M059J (cell line): ENCODE data around the gene MCOLN3. TPM values are rescaled to one million over a fixed set of nuclear protein-coding genes. Genes with fewer than 3 reads are reported as not detected.
"Not testable (repeated sequence)": the region's sequence is repeated elsewhere in the genome, so short reads cannot be mapped to it uniquely, and the experiment has no call there.

Experiments used
- DNase-seq: peaks from one replicate; pipeline ENCODE4 v3.0.0-alpha.2; 2012; ENCODE audit warnings: low read depth
- total RNA-seq: library from RNA; depleted of rRNA; stranded (reverse); fragments of >200 nt; shearing (Covaris generic); gene quantifications from 2 replicates; pipeline ENCODE4 v1.2.3, GENCODE V29; 2014

MCOLN3 gene
- total RNA-seq, 1 experiment from 2014 or later, result 4.3 TPM

DNA sequence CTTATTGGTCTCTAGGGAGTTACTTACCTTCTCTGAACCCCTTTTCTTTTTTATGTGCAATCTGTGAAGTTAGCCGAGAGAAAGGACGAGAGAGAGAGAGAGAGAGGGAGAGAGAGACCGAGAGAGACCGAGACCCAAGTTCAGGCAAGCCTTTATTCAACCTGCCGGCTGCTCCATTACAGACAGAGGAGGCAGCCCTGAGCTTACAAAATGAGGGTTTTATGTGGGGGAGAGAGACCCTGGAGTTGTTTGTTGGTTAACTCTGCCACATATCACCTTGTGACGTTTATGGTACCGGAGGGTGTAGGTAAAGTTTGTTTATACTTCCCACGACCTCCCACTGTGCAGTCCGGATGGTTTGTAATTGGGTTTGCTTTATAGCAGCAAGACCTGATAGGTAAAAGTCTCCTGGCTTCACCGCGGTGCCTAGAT lies 1.5 kb upstream of the MCOLN3 start:
- DNase-seq, result no peak

DNA sequence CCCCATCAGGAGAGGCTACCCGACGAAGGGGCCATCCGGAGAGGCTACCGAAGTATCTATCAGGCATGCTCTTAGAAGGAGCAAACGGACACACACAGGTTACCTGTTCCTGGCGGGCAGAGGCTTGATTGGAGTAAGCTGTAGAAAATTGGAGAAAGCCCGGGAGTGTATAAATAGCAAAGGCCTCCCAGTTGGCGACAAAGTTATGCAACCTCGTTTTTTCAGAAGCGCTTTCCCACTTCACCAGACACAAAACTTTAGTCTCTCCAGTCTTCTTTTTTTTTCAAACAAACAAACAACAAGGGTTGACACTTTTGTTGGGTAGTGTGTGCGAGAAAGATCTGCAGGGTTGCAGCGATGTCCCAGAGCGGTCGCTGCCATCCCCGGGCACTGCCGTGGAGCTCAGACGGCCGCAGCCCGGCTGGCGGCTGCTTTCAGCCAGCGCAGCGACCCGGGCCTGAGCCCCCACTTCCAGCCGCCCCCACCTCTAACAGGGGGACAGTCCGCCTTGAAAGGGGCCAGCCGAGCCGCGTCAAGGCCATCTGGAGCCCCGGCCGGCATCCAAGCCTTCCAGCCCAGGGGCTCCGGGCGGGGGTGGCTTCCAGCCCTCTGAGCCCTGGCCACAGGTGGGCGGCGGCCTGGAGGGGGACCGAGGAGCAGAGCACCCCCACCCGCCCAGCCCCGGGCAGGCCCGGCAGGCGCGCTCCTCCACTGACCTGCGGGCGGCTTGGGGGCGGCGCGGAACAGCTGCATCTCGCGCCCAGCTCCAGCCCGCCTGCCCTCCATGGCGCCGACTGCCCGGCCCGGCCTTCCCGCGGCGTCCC lies 616 bp downstream of the MCOLN3 start:
- DNase-seq, result peak; percentile 20

DNA sequence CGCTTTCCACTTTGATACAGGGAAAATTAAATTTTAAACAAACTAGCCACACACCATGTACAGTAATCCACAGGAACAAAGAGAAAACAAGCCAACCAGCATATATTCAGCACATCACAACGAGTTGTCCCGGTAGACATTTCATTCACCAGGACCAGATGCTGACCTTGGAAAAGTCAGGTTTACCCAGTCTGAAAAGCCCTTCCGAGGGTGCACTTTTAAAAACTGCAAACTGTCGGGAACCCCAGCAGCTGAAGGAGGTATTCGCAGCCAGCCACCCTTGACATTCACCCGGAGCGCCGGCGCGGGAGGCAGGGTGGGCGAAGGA lies 1.2 kb downstream of the MCOLN3 start:
- no peak for DNase-seq

DNA sequence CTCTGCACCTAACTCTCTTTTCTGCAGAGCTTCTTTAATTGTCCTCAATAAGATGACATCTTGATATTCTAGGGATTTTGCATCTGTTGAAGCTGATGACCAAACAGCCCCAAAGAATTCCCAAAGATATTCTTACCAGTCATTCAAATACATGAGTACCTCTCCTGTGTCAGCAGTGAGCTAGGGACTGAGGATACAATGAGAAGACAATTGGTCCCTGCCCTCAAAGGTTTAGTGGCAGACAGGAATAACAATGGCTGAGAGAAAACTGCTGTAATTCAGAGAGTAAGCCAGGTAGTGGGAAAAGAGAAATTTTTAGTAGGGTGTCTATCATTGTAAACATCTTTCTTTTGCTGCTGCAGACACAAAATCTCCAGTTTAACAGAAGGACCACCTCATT lies 5.9 kb downstream of the MCOLN3 start:
- DNase-seq, result no peak

DNA sequence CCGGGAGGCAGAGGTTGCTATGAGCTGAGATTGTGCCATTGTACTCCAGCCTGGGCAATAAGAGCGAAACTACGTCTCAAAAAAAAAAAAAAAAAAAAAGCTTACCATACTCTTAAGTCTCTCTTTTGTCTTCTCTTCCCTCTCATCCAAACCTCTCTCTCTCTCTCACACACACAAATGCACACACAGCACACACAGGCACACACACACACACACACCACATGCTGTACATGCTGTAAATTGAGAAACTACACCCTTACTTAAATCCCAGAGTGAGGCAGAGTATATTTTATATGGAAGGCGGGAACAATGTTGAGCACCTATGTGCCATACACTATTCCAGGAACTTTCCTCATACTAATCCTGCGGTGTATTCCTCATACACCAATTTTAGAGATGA lies 6.5 kb downstream of the MCOLN3 start:
- DNase-seq, result no peak

DNA sequence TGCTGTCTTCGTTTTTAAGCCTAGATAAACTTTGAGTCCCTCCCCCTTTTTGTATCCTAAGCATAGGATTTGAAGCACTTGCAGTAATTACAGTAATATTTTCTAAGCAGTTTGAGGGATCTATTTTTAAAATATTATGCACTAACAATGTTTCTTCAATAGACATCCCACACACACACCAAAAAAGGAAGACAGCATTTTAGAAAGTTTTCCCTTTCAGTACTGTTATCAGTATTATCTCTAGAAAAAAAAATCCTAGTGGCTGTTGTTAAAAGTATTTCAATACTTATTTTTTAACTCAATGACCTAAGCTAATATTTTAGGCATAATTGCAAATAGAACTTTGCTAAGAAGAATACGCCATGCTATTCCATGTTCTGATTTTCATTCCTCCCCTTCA lies 15.1 kb downstream of the MCOLN3 start:
- DNase-seq, result no peak

DNA sequence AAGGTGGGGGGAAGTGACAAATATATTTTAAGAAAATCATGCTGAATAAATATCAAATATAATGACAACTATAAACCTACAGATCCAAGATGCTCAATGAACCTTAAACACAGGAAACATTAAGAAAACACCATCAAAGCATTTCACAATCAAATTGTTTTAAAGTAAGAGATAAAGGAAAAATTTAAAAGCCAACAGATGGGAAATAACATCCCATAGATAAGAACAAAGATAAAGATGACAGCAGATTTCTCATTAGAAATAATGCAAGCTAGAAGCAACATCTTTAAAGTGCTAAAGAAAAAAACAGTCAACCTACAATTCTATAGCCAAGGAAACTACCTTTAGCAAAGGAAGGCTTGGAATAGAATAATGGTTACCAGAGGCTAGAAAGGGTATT lies 17.8 kb downstream of the MCOLN3 start:
- DNase-seq, result no peak

DNA sequence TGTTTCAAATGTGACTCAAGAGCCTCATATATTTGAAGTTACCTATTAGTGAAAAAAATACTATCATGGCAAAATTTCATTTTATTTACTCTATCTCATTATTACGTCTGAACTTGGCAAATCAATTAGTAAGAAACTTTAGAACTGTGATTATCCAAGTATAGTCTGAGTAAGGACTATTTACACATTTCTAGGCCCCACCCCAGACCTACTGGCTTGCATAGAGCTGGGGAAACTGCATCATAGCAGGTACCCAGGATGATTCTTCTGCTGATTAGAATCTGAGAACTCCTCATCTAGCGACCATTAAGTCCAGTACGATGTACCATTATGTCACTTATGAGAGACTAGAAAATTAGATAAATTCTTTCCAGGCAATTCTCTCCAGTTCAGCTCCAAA lies 20.1 kb downstream of the MCOLN3 start:
- DNase-seq, result no peak

DNA sequence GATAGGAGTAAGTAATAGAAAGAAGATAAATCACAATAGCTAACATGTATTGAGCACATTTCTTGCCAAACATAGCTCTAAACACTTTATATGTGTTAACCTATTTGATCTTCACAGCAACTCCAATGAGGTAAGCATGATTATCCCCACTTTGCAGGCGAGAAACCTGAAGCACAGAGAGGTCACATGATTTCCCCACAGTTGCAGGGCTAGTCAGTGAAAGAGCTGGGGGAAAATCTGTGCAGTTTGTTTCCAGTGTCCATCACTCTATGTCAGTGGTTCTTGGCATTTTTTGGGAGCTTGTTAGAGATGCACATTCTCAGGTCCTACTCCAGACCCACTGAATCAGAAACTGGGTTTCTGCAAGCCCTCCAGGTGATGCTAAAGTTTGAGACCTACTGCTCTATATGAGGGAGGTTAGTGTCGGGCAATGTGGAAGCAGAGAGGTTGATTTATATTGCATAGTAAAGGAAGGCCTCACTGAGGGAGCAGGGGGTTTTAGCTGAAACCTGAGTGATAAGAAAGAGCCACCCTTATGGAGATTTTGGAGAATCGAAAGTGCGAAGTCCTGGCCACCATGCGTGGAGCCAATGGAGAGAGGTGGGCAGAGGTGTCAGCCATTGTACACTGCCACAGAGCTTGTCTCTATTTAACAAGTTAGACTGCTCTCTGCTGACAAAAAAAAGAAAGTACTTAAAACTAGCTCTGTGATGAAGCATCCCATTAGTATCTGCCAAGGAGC lies 20.9 kb downstream of the MCOLN3 start:
- peak; percentile 34 for DNase-seq

DNA sequence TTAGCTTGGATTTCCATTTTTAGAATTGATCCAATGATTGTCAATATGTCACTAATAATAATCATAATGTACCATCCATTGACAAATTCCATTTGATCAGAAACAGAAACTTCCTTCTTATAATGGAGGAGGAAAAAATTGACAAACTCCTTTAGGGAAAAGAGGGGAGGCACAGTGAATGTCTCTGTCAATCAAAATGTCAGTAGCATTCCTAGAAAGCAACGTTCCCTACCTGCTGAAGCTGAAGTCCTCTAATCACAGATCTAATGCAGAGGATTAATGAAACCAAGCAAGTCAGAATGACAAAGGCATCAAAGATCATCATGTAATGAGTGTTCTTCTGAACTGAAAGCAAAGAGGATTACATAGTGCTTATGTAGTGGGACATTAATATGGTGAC lies 22.4 kb downstream of the MCOLN3 start:
- no peak for DNase-seq

DNA sequence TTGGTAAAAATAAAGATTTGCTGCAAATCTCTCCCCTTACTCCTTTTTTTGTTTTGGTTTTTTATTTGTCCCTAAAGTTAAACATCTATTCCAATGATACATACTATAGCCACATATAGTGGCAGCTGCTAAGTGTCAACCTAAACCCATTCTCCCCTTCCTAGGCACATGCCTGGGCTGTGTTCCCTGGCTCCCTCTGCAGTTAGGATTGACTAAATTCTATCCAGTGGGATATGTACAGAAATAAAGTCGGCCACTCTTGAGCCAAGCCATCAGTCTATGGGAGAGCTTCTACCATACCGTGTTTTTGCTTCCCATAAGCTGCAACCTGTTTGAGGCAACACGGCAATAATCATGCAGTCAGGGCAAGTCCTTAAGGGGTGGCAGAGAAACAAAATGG lies 23.6 kb downstream of the MCOLN3 start:
- no peak for DNase-seq

DNA sequence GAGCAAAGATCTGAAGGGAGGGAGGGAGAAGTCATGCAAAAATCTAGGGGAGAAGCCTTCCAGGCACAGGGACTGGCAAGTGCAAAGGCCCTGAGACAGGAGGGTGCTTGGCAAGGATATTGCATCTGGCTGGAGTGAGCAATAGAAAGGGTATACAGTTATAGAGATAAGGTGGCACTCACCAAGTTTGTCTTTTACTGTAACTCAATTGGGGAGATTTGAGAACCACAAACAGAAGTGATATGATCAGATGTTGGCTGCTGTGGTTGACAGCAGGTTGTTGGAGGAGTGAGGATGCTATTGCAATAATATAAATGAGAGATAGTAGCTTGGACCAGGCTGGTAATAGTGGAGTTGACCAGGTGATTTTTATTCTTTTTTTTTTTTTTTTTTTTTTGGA lies 25.6 kb downstream of the MCOLN3 start:
- DNase-seq, result no peak

DNA sequence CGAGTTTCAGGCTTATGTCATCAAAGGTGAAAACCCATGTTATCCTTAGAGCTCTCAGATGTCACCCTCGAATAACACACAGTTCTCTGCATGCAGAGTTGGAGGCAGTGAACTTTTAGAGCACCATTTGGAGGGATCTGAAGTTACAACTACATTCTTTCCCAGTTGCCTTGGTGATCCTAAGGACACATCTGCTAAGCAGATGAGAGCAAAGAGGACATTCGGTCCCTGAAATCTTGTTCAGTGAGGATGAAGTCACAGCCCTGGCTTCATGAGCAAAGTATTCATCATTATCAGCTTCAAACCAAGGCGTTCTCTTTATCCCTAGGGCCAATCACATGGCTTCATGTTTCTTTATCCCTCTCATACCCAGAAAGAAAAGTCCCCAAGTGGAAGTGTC lies 28.3 kb downstream of the MCOLN3 start:
- no peak for DNase-seq

DNA sequence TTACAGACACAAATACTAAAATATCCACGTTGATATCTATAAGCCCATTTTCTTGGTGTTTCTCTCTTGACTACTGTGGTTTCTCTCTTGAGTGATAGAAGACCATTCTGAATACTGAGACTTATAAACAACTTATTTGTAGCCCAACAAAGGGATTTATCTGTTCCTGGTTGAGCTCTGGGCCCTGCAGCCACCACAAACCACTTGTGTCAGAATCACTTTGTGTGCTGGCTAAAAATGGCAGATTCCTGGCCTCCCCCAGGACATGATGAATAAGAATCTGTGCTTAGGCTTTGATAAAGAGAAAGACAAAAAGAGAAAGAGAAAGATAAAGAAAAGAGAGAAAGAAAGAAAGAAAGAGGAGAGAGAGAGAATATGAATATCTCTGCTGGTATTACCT lies 32.5 kb downstream of the MCOLN3 start:
- DNase-seq, result no peak

DNA sequence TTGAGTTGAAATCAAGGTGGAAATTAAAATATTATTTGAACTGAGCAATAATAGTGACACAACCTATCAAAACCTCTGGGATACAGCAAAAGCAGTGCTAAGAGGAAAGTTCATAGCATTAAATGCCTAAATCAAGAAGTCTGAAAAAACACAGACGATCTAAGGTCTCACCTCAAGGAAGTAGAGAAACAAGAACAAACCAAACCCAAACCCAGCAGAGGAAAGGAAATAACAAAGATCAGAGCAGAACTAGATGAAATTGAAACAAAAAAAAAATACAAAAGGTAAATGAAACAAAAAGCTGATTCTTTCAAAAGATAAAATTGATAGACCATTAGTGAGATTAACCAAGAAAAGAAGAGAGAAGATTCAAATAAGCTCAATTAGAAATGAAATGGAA lies 42.7 kb downstream of the MCOLN3 start:
- not testable (repeated sequence) for DNase-seq

DNA sequence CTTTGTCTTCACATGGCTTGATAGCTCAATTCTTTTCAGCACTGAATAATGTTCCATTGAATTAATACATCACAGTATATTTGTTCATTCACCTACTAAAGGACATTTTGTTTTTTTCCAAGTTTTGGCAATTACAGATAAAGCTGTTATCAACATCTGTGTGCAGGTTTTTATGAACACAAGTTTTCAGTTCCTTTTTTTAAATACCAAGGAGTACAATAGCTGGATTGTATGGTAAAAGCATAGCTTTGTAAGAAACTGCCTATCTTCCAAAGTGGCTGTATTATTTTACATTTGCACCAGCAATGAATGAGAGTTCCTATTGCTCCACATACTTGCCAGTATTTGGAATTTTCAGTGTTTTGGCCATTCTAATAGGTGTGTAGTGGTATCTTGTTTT lies 46.6 kb downstream of the MCOLN3 start:
- no peak for DNase-seq

DNA sequence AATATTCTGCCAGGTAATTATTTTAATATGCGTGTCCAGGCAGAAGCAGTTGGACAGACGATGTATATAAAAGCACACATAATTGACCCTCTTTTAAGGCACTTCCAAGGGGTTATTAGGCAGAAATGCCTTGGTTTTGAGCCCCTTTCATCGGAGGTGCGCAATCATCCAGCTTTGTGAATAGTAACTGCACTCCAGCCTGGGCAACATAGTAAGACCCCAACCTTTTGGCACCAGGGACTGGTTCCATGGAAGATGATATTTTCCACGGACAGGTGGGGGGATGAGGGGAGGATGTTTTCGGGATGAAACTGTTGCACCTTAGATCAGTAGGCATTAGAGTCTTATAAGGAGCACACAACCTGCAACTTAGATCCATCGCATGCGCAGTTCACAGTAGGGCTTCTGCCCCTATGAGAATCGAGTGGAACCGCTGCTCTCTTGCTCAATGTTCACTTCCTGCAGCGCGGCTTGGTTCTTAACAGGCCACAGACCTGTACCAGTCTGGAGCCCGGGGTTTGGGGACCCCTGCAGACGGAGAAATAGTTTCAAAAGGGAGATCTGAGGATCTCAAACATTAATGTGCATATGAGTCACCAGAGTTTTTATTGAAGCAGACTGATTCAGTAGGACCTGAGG lies 49.5 kb downstream of the MCOLN3 start:
- DNase-seq, result peak; percentile 34

DNA sequence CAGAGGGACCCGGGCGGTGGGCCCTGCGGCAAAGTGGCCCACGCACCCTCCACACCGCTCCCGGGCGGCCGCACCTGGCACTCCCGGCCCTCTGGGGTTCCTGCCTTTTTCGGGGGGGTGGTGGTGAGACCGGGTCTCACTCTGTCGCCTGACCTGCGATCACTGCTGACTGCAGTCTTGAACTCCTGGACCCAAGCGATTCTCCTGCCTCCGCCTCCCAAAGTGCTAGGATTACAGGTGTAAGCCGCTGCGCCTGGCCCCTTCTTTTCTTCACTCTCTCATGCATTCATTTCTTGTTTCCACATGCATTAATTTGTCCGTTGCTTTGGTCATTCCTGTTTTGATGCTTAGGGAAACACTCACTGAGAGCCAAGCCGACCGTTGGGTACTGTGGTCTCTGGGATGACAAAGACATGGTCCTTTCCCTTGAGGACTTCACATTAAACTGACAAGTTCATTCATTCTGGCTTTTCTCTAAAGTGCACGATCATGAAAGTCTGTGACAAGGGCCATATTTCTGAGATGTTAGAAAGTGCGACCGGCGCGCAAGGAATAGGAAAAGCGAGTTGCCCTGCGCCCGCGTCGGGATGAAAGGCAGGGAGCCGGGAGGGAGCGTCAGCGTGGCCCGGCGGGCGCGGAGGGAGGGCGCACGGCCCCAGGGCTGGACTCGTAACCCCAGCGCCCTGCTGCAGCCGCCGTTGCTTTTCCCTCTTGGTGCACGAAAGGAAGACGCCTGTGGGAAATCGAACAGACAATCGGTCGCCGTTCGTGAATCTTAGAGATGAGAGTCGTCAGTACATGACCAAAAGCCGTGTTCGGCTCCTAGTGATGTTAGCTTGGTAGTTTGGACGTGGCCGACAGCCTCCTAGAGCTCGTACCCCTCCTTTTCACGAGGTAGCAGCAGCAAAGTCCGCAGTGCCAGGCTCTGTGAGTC lies 50.4 kb downstream of the MCOLN3 start:
- peak; percentile 38 for DNase-seq

DNA sequence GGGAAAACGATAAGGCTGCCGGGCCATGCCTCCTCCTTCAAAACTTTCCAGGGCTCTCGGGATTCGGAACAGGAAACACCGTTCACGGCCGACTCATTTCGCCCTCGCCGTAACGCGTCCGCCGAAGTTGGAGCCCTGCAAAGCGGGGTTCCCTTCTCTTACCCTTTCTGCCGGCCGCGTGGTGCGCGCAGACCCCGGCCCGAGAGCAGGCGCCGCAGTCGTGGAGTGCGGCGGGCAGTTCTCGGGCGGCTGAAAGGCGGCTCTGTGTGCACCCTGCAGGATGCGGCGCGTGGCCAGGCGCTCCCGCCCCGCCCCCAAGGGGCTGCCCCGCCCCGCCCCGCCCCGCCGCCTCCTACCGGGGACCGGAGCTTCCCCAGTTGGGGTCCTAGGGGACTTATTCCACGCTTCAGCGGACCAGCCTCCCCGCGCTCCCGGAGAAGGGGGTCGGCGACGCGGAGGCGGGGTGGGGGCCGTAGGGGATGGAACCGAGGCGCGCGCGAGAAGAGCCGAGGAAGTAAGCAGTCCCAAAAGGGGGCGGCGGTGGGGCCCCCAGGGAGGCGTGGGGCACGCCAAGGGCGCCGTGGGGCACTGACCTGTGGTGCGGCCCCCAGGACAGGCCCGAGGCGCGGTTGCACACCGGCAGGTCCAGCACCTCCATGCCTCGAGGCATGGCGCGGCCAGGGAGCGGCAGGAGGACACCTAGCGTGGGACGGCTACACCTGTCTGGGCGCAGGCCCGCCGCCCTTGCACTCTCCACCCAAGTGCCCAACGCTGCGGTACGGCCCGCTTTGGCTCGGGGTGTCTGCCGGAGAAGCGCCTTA lies 51.2 kb downstream of the MCOLN3 start, which contains the start of gene MCOLN2:
TSS of gene MCOLN2 (minus strand) at position 268 of the 821 bp plus-strand sequence. CDS start at position 27, 241 bp downstream.
- peak; percentile 57 for DNase-seq

DNA sequence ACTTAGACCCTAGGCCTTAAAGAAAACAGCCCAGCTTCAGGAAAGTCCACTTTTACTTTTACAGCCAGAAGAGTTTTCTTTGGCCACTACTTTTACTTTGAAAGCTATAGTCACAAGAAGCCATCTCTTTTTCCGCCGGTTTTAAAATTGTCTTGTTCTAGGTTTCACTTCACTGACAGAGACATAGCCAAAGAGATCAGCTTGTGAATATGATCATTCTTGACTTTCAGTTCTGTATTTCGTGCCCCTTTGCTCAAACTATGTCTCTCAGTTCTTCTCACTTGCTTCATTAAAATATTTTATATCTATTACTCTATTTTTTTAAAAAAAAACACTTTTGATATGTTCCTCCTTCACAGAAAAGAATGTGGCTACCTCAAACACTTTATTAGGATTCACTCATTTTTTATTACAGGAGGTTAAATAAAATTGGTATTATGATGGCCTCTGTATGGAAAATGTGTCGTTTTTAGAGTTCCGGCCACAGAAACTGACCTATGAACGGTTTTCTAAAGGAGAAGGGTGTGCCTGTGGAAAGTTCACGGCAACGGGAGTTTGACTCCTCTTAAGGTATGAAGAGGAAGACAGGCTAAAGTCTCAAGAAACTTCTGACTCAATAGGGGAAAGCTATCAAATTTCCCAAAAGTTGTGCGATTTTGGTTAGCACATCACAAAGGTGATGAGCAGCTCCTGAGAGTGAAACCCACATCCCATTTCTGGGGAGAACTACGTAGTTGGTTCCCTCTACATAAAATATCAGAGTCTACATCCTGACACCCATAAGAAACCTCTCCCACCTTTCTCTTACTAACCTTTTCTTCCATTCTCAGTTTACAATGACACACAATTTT lies 52.6 kb downstream of the MCOLN3 start:
- no peak for DNase-seq
